Activated T-cell treated with anti-CD3 and anti-CD28 coated beads, Interleukin-2, amount 50 U/mL, for 72 hours (primary cell): ENCODE data around the gene RBP3. TPM values are rescaled to one million over a fixed set of nuclear protein-coding genes. Genes with fewer than 3 reads are reported as not detected.

Source experiments
- ATAC-seq, 2 donors: fragments of 150-1000 bp; cut with Tn5 transposase; replicated peaks in 1 of 2; 2 replicates each; pipeline ENCODE4 v1.10.0; 2021; ENCODE audit warnings: moderate library complexity in 2 of 2, mild to moderate bottlenecking in 1 of 2
- DNase-seq, 2 donors: peaks; one replicate each; pipeline ENCODE4 v3.0.0; 2021 to 2022; ENCODE audit warnings: mixed read lengths in 1 of 2
- H3K27ac Mint-ChIP-seq: one replicate; pipeline ENCODE4 v1.8.0; 2022; ENCODE audit warnings: mild to moderate bottlenecking, moderate library complexity, mixed read lengths
- H3K27me3 Mint-ChIP-seq: one replicate; pipeline ENCODE4 v1.8.0; 2022; ENCODE audit warnings: low read depth, mixed read lengths
- H3K36me3 Mint-ChIP-seq, 2 donors: one replicate each; pipeline ENCODE4 v1.8.0; 2022; ENCODE audit warnings: mixed read lengths in 2 of 2, mild to moderate bottlenecking in 1 of 2; ENCODE audit not compliant: insufficient read depth in 2 of 2
- H3K4me1 Mint-ChIP-seq: one replicate; pipeline ENCODE4 v1.8.0; 2022; ENCODE audit warnings: low read depth, mixed read lengths
- H3K4me3 Mint-ChIP-seq, 2 donors: one replicate each; pipeline ENCODE4 v1.8.0; 2022; ENCODE audit warnings: mild to moderate bottlenecking in 2 of 2, mixed read lengths in 2 of 2, moderate library complexity in 2 of 2
- H3K9me3 Mint-ChIP-seq, 2 donors: one replicate each; pipeline ENCODE4 v1.8.0; 2022; ENCODE audit warnings: mixed read lengths in 2 of 2
- total RNA-seq, 2 donors: library from RNA; stranded (reverse); gene quantifications; one replicate each; pipeline ENCODE4 v1.2.3, GENCODE V29; 2022

RBP3 gene
- total RNA-seq, 2 donors from 2014 or later, result not detected

GRCh38 chr10:47368431-47369180, 20.4 kb downstream of the RBP3 start:
- H3K27ac Mint-ChIP-seq, result no peak overlapping the region
- H3K36me3 Mint-ChIP-seq, result no peaks in the 10 kb centered on the region
- H3K9me3 Mint-ChIP-seq, result no peaks in the 10 kb centered on the region
- H3K4me1 Mint-ChIP-seq, result no peaks in the 10 kb centered on the region
- no peak for DNase-seq
- no peak overlapping the region for H3K4me3 Mint-ChIP-seq
- no peaks in the 10 kb centered on the region for H3K27me3 Mint-ChIP-seq
- ATAC-seq, result no peak

DNA sequence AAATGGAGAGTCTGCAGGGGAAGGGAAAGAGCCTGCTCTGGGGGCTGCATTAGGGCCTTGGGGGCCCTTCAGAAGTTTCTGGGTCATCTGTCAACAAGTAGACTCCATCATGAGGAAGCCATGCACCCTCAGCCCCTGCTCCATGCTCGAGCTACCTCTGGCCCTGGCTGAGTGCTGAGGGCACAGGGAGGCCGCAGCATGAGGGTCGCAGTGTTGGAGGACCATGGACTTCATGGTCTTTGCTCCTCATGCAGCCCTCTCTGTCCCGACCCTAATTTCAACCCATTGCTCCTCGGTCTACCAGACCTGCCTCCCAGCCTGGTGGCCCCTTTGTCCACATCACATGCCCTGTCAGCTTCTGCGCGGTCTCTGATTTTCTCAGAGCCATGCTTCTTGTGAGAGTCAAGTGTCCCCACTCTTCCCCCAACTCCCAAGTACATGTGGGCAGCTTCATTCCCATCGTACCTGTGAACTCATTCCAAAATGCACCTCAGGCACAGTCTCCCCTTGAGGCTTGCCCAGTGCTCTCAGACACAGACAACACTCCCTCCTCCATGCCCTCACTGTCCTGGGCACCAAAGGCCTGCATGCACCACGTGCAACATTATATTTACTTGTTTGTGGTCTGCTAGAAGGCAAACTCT, 21.2 kb downstream of the RBP3 start:
- no peaks in the 10 kb centered on the region for H3K36me3 Mint-ChIP-seq
- no peak overlapping the region for H3K4me3 Mint-ChIP-seq
- DNase-seq (no peak), ATAC-seq (no peak)
- no peaks in the 10 kb centered on the region for H3K9me3 Mint-ChIP-seq
- H3K4me1 Mint-ChIP-seq, result no peaks in the 10 kb centered on the region
- H3K27me3 Mint-ChIP-seq, result no peaks in the 10 kb centered on the region
- H3K27ac Mint-ChIP-seq, result no peak overlapping the region

GRCh38 chr10:47370015-47370767, 22.0 kb downstream of the RBP3 start:
- Mint-ChIP-seq H3K4me1 (no peaks in the 10 kb centered on the region), H3K9me3 (no peaks in the 10 kb centered on the region), H3K27ac (no peak overlapping the region), H3K4me3 (no peak overlapping the region), H3K36me3 (no peaks in the 10 kb centered on the region), H3K27me3 (peaks cover under 1% of the 10 kb centered on the region)
- ATAC-seq (no peak), DNase-seq (no peak)

GRCh38 chr10:47370878-47371277, 22.7 kb downstream of the RBP3 start:
- DNase-seq (no peak), ATAC-seq (no peak)
- Mint-ChIP-seq H3K4me1 (no peaks in the 10 kb centered on the region), H3K27me3 (peaks cover 7% of the 10 kb centered on the region), H3K27ac (no peak overlapping the region), H3K36me3 (no peaks in the 10 kb centered on the region), H3K9me3 (no peaks in the 10 kb centered on the region), H3K4me3 (no peak overlapping the region)

GRCh38 chr10:47371629-47372485, 23.7 kb downstream of the RBP3 start:
- Mint-ChIP-seq H3K9me3 (no peaks in the 10 kb centered on the region), H3K36me3 (no peaks in the 10 kb centered on the region), H3K4me1 (no peaks in the 10 kb centered on the region), H3K27ac (no peak overlapping the region), H3K4me3 (no peak overlapping the region), H3K27me3 (peaks cover 16% of the 10 kb centered on the region)
- ATAC-seq (no peak), DNase-seq (no peak)

DNA sequence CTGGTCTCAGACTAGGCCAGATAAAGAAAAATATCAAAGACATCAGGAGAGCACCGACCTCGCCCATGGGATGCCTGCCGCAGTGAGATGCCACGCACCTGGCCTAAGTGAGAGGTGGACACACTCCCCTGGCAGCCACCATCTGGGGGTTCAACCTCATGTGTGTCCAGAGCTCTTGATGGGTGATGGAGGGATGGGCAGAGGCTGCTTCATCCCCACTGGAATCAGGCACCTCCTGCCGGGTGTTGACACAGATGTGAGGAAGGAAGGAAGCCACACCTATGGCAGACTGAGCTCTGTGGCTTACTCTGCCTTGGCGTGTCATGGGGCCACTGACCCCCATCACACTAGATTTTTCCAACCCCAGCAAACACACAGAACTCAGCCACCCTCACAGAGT, 24.6 kb downstream of the RBP3 start:
- peaks cover 7% of the 10 kb centered on the region for H3K4me1 Mint-ChIP-seq
- H3K27me3 Mint-ChIP-seq, result peaks cover 24% of the 10 kb centered on the region
- no peak for ATAC-seq

DNA sequence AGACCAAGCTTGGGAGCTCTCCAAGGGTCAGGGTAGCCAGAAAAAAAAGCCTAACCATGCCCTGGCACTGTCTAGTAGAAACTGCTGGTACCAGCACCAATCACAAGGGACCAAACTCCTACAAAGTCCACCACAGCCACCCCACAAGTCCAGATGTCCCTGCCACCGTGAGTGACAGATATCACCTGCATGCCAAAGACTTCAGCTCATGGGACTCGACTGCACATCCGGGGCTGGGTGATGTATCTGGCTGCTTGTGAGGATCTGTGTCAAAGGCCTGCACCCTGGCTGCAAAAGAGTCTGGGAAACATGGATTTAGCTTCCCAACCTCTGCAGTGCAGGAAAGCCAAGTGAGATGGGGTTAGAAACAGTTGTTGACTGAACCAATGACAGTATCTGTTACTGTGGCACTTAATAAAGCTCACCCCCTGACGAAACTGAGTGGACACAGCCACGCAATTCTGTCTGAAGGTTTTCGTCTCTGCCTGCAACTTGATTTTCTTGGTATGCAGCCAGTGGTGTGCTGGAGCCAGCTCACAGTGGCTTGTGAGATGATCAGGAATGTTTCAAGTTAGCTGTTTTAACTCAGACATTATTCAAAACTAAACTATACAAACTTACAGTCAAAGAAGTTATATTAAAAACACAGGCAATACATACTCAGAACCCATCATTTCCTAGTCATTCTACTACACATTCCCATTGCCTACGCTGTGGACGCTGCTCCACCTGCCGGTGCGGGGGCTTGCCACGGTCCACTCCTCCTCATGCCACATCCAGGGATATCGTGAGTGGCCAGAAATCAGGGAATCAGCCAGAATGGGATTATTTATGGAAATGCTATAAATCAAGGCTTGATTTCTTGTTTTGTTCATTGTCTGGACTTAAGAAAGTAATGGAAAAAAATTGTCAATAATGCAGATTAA, 26.7 kb downstream of the RBP3 start:
- no peak overlapping the region for H3K4me3 Mint-ChIP-seq
- no peak for DNase-seq
- H3K27ac Mint-ChIP-seq, result no peak overlapping the region
- no peak for ATAC-seq
- no peaks in the 10 kb centered on the region for H3K9me3 Mint-ChIP-seq
- peaks cover 7% of the 10 kb centered on the region for H3K4me1 Mint-ChIP-seq
- no peaks in the 10 kb centered on the region for H3K36me3 Mint-ChIP-seq
- peaks cover 41% of the 10 kb centered on the region for H3K27me3 Mint-ChIP-seq

More for the DNA sequence above, 24.6 kb downstream of the RBP3 start:
- Mint-ChIP-seq H3K9me3 (no peaks in the 10 kb centered on the region), H3K4me3 (no peak overlapping the region), H3K36me3 (no peaks in the 10 kb centered on the region), H3K27ac (no peak overlapping the region)
- DNase-seq, result no peak

GRCh38 chr10:47376522-47377220, 28.5 kb downstream of the RBP3 start:
- DNase-seq, result no peak
- no peak for ATAC-seq
- Mint-ChIP-seq H3K4me3 (no peak overlapping the region), H3K4me1 (peaks cover 7% of the 10 kb centered on the region), H3K9me3 (no peaks in the 10 kb centered on the region), H3K27me3 (peaks cover 59% of the 10 kb centered on the region), H3K36me3 (no peaks in the 10 kb centered on the region), H3K27ac (no peak overlapping the region)

DNA sequence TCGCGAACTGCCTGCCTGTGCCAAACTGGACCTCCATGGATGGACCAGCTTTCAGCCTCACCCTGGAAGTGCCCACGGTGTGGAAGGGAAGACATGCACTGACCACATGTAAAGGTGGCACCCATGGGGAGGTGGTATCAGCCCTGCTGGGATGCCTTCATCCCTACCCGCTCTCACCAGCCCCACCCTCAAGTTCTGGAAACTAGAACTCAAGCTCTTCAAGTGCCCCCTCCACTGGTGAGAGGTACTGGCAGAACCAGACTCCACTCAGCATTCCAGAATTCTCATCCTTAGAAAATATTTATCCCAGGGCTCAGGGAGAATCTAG, 30.0 kb downstream of the RBP3 start:
- ATAC-seq, result no peak
- Mint-ChIP-seq H3K27me3 (peaks cover 74% of the 10 kb centered on the region), H3K36me3 (no peaks in the 10 kb centered on the region), H3K27ac (no peak overlapping the region), H3K9me3 (no peaks in the 10 kb centered on the region), H3K4me3 (no peak overlapping the region), H3K4me1 (peaks cover 8% of the 10 kb centered on the region)
- DNase-seq, result no peak

- Mint-ChIP-seq H3K27me3 (peaks cover 81% of the 10 kb centered on the region), H3K36me3 (no peaks in the 10 kb centered on the region), H3K9me3 (no peaks in the 10 kb centered on the region), H3K4me1 (peaks cover 15% of the 10 kb centered on the region), H3K4me3 (no peak overlapping the region), H3K27ac (no peak overlapping the region)
- DNase-seq (no peak), ATAC-seq (no peak)
Measured at GRCh38 chr10:47378606-47379444, 30.7 kb downstream of the RBP3 start.

GRCh38 chr10:47379445-47379785, 31.3 kb downstream of the RBP3 start:
- no peaks in the 10 kb centered on the region for H3K36me3 Mint-ChIP-seq
- no peak overlapping the region for H3K27ac Mint-ChIP-seq
- H3K4me3 Mint-ChIP-seq, result no peak overlapping the region
- H3K9me3 Mint-ChIP-seq, result no peaks in the 10 kb centered on the region
- no peak for DNase-seq
- peaks cover 17% of the 10 kb centered on the region for H3K4me1 Mint-ChIP-seq
- peaks cover 84% of the 10 kb centered on the region for H3K27me3 Mint-ChIP-seq
- ATAC-seq, result no peak
